ENCODE results near the gene AGAP1.
"Not testable (repeated sequence)": the region's sequence is repeated elsewhere in the genome, so short reads cannot be mapped to it uniquely, and the experiment has no call there.

The AGAP1 gene

DNA sequence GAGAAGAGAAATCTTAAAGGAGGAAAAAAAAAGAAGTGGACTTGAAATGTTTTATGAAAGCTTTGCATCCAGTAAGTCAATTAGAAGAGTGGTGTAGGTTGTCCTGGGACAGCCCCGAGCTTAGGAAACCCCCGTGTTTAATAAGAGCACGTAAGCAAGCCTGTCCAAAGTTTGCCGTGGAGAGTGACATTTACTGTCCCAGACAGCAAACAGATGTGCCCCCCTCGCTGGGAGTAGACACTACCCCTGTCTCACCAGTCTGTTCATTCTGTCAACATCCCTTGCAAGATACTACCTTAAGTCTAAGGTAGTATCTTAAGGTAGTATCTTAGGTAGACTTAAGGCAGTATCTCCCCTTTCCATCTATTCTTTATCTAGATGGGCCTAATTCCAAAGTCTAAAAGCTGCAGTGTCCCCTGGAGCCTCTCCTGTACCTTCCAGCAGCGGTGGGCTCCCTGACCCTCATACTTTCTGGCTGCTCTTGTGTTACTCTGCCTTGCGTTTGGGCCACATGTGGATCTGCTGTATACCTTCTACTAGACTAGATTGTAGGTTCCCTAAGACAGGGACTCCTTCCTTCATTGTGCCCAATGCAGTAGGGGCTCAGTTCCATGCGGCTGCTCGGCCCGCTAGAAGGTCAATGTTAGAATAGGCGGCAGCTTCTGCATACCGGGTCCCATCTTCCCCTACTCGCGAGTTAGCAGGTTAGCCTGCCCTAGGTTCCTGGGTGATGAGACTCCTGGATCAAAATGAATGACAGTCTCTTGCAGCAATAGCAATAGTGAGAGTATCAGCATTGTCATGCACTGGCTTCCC is 430.2 kb downstream of the AGAP1 start:
- DNase-seq (no peak), ATAC-seq (no peak)

DNA sequence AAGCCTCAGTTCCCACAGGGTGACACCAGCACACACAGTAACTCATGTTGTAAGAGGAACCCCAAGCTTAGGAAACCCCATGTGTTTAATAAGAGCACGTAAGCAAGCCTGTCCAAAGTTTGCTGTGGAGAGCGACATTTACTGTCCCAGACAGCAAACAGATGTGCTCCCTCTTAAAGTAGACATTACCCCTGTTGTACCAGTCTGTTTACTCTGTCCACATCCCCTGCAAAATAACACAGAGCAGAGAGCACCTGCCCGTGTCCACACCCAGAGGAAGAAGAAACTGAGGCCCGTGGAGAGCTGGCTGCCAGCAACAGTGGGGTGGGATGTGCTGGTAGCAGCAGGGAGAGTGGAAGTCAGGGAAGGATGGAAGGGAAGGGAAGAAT is 430.8 kb downstream of the AGAP1 start:
- ATAC-seq (no peak), DNase-seq (no peak)

DNA sequence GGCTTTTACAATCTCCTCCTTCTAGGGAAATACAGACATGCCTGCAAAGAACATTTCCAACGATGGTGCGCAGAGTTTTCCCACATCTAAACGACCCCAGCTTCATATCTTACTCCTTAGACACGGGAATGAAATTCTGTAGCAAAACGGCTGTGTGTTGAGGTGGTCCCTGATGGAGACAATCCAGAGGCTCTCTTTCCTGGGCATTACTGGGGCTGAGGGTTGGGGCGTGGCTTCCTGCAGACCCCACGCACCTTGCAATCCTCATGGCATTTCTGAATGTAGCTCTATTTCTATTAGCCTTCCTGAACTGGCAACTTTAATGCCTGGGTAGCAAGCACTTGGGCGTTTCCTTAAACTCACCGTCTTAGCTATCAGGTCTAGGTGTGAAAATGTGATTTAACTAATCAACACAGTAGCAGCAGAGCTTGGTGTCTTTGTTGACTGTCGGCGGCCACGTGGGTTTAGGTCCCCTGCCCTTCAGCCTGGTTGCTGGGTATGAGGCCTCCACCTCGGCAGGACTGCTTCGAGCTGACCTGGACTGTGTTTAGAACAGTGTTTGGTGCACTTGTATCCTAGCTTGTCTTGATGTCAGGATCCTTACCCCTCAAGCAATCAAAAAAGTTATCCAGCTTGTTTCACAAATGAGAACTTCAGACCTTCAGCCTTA is 431.5 kb downstream of the AGAP1 start:
- ATAC-seq, result no peak
- DNase-seq, result no peak

DNA sequence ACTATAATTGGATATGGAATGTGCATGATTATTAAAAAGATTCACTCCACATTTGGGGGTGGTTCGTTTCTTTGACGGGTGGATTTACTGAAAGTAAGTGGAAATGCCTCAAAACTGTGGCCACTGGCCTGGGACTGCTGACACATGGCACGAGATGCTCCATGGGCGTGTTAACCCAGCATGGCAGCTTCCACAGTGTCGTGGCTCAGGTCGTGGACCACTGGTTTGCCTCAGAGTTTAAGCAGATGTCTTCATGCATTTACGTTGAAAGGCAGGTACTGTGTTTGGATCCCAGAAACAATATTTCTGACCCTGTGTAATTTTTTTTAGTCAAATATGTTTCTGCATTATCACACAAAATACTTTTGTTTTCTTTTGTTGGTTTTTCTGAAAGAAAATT is 432.4 kb downstream of the AGAP1 start:
- DNase-seq (no peak), ATAC-seq (no peak)

DNA sequence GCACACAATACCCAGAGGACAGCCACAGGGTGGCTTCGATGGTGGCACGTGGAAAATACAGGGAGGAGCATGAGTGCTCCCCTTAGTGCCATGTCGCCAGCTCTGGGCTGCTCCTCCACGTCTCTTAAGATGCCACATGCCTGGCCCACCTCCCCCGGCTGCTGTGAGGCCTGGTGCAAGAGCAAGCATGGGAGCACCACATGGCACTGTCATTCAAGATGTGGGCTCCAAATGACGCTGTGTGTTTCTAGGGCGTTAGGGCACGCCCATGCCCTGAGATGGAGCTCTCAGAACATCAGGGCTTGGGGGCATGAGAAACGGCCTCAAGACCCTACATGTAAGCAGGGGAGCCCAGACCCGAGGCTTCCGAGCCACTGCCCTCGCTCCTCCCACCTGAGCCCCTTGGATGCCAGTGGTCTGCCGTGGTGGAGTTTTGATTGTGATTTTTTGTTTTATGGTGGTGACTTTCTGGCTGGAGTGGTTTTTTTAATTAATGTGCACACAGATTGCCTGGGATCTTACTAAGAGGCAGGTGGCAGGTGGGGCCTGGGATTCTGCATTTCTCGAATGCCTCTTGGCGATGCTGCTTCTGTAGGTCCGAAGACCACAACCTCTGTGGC is 435.0 kb downstream of the AGAP1 start:
- DNase-seq, result no peak

DNA sequence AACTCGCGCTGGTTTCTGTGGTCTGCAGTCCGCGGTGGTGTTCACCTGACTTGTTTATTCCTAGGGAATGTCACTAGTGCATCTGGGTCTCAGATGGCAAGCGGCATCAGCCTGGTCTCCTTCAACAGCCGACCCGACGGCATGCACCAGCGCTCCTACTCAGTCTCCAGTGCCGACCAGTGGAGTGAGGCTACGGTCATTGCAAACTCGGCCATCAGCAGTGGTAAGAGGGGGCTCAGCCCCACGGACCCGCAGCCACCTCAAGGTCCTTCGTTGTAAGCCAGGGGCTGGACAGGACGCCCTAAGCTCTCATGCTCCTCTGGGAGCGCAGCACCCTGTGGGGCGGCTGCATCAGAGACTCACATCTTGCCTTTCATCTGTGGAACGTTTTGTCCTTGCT is 436.9 kb downstream of the AGAP1 start:
- no peak for DNase-seq
- ATAC-seq, result no peak

More for the DNA sequence above, 435.0 kb downstream of the AGAP1 start:
- ATAC-seq, result no peak

DNA sequence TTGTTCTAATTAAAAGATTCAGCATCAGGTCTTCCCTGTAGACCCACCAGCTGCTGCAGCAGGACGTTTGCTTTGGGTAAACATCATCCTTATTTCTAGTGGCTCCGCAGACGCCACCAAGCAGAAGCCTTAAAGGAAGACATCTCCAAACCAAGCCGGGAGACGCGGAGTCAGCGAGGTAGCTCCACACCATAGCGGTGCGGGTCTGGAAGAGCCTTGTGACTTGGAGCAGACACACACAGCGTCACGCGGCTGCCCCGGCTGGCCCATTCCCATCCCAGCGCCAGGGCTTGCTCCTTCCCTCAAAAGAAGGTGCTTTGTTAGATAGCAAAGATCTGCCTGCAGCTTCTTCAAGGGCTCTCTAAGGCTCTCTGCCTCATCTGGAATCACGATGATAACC is 437.8 kb downstream of the AGAP1 start:
- ATAC-seq, result no peak

DNA sequence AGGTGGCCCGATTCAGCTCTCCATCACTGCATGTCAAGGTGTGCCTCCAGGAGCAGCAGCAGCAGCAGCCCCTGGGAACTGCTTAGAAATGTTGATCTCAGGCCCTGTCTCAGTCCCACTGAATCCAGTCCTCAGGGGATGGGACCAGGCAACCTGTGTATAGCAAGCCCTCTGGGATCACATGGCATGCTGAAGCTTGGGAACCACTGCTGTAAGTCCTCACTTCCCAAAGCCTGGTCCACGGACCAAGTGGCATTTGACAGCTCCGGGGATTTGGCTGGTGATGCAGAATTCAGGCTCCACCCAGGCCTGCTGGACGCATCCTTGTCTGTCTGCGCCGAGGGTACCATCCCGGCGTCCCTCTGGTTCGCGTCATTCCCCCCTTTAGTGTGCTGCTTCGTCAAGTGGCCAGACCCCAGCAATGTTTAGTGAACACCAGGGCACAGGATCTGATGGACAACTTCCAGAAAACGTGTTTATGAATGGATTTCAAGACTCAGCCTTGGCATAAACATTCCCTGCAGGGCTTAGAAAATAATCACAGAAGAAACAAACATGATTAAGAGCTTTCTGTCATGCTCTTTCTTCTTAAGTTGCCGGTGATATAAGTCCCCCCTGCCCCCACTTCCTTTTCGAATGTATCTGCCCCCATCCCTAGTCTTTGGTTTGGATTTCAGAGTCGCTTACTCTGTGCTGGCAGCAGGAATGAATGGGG is 440.4 kb downstream of the AGAP1 start:
- no peak for DNase-seq
- ATAC-seq, result no peak

More for the DNA sequence above, 437.8 kb downstream of the AGAP1 start:
- DNase-seq, result no peak

DNA sequence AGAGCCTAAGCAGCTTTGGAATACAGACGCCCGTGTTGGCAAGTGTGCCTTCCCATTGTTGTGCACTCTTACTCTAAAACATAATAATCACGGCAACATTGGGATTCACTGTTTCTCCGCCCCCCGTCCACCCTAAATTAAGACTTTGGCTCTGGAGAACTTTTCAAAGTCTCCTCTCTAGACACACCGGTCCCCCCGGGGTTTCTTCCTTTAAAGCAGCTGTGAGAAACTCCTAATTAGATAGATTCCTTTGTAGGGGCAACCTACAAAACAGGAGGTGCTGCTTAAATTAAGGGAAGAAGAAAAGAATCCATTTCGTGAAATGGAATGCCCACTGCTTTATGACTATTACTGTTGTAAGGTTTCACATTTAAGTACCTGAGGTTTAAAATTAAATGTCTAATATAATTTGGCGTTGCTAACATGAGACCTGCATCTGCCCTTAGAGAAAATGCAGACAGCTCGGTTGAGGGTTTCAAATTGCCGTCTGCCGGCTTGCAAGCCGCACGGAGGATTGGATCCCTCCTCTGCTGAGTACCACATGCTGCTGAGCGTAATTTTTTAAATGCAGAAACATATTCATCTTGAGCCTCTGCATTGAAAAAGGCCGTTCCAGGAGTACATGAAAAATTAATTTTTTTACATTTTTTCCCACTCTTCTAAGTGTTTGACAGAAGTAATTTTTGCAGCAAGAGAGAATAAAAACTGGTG is 441.1 kb downstream of the AGAP1 start:
- ATAC-seq (no peak), DNase-seq (no peak)

DNA sequence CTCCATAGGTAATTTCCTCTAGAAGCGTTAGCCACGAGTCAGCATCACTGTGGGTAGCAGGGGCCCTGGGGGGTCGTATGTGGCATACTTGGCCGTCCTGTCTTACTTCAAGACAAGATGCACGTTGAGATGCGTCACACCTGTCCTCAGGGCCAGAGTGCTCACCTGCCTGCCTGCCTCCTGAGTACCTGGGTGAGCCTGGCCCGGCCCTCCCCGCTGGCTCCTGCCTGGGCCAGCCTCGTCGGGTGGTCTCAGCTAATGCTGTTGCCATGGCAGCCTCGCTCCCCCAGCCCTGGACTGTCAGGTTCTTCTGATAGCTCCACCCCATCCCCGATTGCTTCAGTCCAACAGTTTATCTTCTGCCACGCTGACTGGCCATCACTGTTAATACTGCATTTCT is 441.9 kb downstream of the AGAP1 start:
- DNase-seq (no peak), ATAC-seq (no peak)

DNA sequence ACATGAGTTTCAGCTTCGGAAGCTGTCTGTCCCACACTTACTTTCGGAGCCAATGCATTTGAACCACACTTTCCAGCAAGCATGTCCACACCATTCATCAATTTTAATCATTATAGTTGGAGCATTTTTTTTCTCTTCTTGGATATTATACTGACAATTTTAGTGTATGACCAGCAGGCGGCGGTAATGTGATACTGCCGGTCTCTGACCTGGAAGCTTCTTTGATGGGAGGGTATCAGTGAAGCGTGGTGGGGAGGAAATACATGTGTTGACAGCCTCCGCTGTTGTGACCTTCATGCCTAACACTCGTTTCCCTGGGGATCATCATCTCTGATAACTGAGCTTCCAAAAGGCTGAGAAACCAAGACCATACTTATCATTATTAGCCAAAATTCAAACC is 442.6 kb downstream of the AGAP1 start:
- DNase-seq, result peak; percentile 7
- ATAC-seq, result no peak

DNA sequence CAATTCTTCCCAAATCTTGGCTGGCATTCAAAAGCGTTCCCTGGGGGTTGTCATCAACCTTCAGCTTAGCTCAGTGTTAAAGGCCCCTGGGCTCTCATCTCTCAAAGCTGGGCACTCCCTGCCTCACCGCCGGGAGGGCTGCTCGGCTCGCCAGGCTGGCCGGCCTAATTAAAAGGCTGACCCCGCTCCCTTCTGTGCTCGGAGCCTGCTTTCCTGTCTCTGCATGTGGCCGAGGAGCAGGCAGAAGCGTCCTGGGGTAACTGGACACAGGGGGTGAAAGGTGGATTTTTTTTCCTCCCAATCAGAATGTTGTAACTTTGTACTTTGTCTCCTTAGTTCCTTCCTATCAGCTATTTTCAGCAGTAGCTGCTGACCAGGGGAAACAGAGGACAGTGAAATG is 443.2 kb downstream of the AGAP1 start:
- DNase-seq, result no peak

DNA sequence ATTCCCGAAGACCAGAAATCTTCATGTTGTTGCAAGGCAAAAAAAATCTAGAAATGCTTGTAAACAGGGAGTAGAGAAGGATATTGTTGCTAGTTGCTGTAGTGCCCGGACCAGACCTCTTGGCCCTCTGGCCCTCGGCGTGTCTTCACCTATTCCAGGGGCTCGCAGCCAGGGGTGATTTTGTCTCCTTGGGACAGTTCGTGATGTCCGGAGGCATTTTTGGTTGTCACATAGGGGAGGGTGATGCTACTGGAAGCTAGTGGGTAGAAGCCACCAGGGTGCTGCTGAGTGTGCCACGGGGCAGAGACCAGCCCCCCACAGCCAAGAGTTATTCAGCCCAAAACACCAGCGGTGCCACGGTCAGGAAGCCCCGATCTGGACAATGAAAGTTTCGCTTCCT is 443.7 kb downstream of the AGAP1 start:
- DNase-seq, result no peak
- no peak for ATAC-seq

More for the DNA sequence above, 443.2 kb downstream of the AGAP1 start:
- no peak for ATAC-seq

DNA sequence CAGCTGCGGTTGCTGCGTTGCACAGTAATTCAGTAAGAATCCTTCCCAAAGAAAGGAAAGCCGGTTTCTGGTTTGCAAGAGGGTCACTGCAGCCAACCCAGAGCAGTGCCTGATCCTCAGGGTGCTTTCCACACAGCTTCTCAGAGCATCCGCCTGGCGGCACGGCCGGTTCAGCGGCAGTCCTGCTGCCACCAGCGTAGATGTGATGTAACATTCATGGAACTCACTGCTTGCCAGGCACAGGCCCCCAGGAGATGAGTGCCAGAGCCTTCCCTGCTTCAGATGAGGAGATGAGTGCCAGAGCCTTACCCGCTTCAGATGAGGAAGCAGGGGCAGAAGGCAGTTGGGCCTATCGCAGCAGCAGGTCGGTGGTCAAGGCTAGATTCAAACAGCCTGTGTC is 444.1 kb downstream of the AGAP1 start:
- DNase-seq, result no peak

DNA sequence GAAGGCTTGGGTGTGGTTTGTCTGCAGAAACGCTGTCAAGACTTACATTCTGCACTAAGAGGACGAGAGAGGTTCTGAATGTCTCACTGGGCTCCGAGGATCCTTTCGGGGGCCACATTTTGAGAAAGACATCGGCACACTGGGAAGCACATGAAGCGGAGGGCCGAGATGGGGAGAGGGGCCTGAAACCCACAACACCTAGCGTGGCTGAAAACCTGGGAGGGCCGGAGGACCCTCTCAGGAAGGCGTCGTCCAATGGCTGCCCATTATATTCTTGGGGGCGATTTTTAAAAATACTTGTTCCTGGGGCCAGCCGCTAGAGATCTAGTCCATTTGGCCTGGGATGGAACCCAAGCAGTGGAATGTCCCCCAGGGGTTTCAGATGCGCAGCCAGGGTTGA is 444.8 kb downstream of the AGAP1 start:
- DNase-seq (no peak), ATAC-seq (no peak)

More for the DNA sequence above, 444.1 kb downstream of the AGAP1 start:
- ATAC-seq, result no peak

DNA sequence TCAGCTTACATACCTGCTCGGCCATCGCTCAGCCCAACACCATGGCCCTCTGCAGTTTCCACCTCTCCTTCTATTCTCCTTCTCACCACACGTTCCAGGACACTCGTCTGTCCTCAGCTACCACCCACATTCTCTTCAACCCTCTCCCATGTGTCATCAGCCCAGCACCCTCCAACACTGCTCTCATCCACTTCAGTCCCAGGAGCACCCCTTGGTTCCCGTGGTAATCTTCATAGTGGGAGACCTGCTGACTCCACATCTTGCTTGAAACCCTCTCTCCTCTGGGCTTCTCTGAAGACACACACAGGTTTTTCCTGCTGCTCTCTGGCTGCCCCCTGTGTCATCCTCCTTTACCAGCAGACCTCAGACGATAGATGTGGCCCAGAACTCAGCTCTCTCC is 445.6 kb downstream of the AGAP1 start:
- DNase-seq (no peak), ATAC-seq (no peak)

DNA sequence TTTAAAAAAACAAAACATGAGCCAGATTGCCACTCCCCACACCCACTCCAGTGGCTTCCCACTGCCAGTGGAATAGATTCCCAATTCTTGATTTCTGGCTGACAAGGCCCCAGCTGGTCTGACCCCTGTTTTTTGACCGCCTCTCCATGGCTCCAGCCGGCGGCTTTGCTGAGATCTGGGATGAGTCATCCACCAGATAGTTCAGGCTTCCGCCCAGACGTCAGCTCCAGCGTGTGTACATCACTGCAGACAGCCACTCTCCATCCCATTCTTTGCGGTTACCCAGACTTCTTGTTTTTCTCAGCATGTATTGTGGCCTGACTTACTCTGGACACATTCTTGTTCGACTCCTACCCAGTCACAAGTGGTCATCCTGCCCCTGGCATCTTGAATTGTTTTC is 446.5 kb downstream of the AGAP1 start:
- ATAC-seq (no peak), DNase-seq (no peak)

DNA sequence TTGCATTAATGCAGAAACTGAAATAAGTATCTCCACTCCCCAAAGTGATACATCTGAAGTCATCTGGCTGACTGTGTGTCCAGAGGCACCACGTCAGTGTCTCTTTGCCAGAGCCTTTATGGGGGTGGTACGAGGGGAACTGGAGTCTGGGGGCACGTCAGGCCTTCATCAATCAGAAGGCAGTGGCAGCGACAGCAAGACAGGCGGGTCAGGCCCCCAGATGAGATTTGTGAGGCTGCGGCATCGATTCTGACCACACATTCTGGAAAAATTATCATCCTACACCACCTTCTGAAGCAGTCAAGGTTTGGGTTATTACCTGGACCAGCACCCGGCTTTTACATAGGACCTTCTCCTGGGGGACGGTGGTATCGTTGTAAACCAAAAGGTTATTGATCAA is 450.7 kb downstream of the AGAP1 start:
- ATAC-seq (no peak), DNase-seq (no peak)

DNA sequence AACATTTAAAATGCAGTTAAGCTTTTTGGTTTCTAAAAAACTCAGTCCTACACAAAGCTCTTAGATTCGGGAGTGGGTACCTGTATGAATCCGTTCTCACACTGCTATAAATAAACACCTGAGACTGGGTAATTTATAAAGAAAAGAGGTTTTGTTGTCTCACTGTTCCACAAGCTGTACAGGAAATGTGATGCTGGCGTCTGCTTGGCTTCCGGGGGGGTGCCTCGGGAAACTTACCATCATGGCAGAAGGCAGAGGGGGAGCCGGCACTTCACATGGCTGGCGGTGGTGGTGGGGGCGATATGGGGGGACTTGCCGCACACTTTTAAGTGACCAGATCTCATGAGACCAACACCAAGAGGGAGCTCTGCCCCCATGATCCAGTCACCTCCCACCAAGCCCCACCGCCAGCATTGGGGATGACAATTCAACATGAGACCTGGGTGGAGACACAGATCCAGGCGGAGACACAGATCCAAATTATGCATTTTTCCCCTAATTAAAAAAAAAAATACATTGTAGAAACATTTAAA is 451.8 kb downstream of the AGAP1 start:
- ATAC-seq (no peak), DNase-seq (no peak)

DNA sequence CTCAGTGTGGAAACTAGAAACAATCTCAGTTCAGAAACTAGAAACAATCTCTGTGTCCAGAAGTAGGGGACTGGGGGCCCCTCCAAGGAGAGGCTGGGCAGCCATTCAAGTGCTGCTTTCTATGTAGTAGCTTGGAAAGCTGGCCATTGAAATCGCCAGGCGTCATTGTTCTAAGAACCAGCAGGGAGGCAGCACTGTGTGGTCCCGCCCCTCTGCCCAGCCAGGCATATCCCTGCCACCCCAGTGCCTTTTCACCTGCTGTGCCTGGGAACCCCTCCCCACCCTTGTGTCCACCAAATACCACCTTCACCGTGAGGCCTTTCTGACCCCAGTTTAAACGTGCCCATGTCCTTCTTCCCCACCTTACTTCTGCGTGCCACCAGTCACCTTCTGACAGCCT is 452.7 kb downstream of the AGAP1 start:
- ATAC-seq (no peak), DNase-seq (no peak)

DNA sequence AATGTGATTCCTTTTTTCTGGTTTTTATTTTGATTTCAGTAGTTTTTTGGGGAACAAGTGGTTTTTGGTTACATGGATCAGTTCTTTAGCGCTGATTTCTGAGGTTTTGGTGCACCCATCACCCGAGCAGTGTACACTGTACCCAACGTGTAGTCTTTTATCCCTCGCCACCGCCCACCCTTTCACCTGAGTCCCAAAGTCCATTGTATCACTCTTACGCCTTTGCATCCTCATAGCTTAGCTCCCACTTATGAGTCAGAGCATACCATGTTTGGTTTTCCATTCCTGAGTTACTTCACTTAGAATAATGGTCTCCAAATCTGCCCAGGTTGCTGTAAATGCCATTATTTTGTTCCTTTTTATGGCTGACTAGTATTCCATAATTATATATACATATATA is 453.2 kb downstream of the AGAP1 start:
- ATAC-seq, result not testable (repeated sequence)

More for the DNA sequence above, 453.2 kb downstream of the AGAP1 start:
- DNase-seq, result not testable (repeated sequence)
